Posterior cingulate gyrus (tissue), 11 donors: Measurements from ENCODE around the gene ZNF444.
"Not testable (repeated sequence)": the region's sequence is repeated elsewhere in the genome, so short reads cannot be mapped to it uniquely, and the experiment has no call there.

Source experiments
- DNase-seq, 10 donors: peaks; one replicate each; pipeline versions ENCODE4 v3.0.0 to v3.0.0-alpha.2; 2020 to 2021; ENCODE audit warnings: mixed read lengths in 3 of 10
- intact Hi-C: fragments of 100-400 bp; cut with DNase I; formaldehyde crosslinking; loops from one replicate; pipeline ENCODE4 v1.15.1; 2023

Gene ZNF444

GRCh38 chr19:56163097-56163496, 22.0 kb downstream of the ZNF444 start:
- intact Hi-C loops, result no loop called here
- no peak for DNase-seq

- intact Hi-C loops, result no loop called here
- DNase-seq, result no peak
These were observed 26.0 kb downstream of the ZNF444 start for GRCh38 chr19:56167064-56167578.

- intact Hi-C loops, result loop anchor here (5.0 kb wide), 1 partner anchor 88 kb away; no protein-coding TSS in a partner anchor
- peak in 1 of 10 donors; percentile 30 for DNase-seq
These were observed 29.2 kb downstream of the ZNF444 start for GRCh38 chr19:56170261-56170660.

DNA sequence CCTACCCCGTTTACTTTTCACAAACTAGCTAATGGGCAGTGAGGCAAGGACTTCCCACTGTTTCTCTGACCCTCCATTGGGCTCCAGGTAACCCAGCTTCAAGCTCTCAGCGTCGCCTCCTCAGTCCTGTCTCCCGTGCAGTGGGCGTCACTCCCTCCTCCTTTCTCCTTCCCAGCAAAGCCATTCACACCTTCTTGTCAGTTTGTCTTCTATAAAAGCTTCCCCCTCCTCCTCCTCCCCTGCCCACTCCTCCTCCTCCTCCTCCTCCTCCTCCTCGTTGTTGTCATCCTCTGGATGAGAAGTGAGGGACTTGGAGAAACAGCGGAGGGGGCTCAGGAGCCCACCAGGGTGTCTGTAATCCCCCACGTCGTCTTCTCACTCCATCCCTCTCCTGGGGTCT, 33.0 kb downstream of the ZNF444 start:
- no peak for DNase-seq
- intact Hi-C loops, result loop anchor here (5.0 kb wide), 1 partner anchor 92 kb away; no protein-coding TSS in a partner anchor

GRCh38 chr19:56174550-56174949, 33.5 kb downstream of the ZNF444 start:
- no peak for DNase-seq
- intact Hi-C loops, result loop anchor here (5.0 kb wide), 1 partner anchor 92 kb away; no protein-coding TSS in a partner anchor

DNA sequence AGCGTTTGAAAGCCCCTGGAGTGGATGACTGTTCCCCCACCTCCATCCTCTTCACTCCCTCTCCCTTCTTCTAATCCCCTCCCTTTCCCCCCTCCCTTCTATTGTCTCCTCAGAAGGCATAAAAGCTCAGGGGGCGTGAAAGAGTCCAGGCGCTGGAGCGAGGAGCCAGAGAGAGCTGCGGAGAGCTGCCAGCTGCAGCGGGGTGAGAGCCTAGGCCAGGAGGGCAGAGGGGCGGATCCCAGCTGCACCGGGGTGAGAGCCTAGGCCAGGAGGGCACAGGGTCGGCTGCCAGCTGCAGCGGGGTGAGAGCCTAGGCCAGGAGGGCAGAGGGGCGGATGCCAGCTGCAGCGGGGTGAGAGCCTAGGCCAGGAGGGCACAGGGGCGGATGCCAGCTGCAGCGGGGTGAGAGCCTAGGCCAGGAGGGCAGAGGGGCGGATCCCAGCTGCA, 34.8 kb downstream of the ZNF444 start, which contains the start of gene GALP:
Gene GALP, plus strand, starts transcription at position 148 of the 447 bp plus-strand sequence. CDS start 1,101 bp downstream, outside the sequence.
- DNase-seq, intact Hi-C loops: not testable (repeated sequence)

DNA sequence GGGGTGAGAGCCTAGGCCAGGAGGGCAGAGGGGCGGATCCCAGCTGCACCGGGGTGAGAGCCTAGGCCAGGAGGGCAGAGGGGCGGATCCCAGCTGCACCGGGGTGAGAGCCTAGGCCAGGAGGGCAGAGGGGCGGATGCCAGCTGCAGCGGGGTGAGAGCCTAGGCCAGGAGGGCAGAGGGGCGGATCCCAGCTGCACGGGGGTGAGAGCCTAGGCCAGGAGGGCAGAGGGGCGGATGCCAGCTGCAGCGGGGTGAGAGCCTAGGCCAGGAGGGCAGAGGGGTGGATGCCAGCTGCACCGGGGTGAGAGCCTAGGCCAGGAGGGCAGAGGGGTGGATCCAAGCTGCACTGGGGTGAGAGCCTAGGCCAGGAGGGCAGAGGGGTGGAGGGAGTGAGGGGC, 35.2 kb downstream of the ZNF444 start:
- DNase-seq, intact Hi-C loops: not testable (repeated sequence)

DNA sequence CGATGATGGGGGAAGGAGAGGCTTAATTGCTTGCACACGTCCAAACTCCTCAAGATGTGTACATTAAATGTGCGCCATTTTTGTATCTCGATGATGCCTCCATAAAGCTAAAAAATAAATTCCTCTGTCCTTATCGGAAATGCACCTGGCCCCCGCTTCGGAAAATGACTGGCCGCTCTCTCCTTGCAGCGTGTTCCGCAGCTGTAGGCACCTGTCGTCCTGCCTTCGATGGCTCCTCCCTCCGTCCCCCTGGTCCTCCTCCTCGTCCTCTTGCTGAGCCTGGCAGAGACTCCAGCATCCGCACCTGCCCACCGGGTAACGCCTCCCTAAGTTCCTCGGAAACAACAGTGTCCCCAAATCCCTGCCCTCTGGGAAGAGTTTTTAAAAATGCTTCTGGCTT, 35.8 kb downstream of the ZNF444 start:
- peak in 1 of 10 donors; percentile 46 for DNase-seq
- intact Hi-C loops, result no loop called here

DNA sequence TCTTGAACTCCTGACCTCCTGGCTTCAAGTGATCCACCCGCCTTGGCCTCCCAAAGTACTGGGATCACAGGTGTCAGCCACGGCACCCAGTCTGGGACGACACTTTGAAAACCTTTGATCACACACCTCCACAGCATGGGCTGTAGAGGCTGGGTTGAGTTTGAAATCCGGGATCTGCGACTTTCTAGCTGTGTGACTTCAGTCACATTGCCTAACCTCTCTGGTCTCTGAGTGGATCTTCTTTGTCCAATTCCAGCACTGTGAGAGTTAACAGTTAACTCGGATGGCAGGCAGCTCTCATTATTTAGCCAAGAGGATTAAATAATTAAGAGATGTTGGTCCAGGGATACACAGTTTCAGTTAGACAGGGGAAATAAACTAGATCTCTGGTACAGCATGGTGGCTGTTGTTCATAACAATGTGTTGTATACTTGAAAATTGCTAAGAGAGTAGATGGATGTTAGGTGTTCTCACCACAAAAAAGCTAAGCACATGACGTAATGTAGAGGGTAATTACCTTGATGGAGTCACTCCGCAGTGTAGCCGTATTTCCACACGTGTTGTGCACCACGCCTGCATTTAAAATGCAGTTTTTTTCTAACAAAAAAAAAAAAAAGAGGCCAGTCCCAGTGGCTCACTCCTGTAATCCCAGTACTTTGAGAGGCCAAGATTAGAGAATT, 36.6 kb downstream of the ZNF444 start:
- DNase-seq, result peak in 1 of 10 donors; percentile 9
- intact Hi-C loops, result no loop called here

DNA sequence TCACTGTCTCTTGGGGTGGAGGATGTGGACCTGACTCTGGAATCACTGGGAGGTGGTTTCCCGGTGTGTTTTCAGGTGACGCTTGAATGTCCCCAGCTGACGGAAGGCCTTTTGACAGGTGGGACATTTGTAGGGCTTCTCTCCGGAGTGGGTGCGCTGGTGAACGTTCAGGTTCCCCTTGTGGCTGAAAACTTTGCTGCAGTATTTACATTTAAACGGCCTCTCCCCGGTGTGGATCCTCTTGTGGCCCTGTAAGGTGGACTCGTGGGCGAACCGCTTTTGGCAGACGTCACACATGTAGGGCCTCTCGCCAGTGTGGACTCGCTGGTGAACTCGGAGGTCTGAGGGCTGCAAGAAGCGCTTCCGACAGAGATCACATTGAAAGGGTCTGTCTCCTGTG, 48.7 kb downstream of the ZNF444 start:
- peak in 1 of 10 donors; percentile 14 for DNase-seq
- intact Hi-C loops, result no loop called here

DNA sequence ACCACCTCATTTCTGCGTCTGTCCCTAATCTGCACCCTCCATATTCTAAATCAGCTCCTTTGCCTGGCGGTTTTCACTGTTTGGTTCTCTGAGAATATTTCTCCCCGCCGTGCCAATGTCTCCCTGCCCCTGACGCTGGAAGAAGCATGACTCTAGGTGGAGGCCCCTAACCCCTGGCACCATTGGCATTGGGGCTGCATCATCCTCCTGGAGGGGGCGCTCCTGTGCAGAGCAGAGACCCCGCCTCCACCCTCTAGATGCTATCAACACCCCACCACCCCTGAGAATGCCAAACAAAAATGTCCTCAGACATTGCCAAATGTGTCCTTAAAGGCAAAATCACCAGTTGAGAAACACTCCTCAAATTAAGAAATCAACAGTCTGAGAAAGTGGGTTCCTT, 50.0 kb downstream of the ZNF444 start:
- DNase-seq, result no peak
- intact Hi-C loops, result no loop called here

DNA sequence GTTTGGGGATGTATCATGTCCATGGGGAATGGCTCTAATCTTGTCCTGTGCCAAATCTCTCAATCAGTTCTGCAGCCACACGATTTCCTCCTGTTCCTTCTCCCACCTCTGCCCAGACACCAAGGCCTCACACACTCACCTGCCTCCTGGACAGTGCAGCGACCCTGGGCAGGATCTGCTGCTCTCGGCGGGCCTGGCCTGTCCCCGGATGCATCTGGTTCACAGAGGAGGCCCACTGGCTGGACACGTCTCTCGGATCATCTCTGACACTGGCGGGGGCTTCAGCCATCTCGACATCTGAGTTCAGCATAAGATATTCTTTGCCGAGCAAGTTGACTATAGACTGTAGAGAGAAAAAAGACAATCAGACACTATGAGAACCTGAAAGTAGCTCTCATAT, 50.6 kb downstream of the ZNF444 start:
- DNase-seq, result peak in 1 of 10 donors; percentile 72
- intact Hi-C loops, result no loop called here

DNA sequence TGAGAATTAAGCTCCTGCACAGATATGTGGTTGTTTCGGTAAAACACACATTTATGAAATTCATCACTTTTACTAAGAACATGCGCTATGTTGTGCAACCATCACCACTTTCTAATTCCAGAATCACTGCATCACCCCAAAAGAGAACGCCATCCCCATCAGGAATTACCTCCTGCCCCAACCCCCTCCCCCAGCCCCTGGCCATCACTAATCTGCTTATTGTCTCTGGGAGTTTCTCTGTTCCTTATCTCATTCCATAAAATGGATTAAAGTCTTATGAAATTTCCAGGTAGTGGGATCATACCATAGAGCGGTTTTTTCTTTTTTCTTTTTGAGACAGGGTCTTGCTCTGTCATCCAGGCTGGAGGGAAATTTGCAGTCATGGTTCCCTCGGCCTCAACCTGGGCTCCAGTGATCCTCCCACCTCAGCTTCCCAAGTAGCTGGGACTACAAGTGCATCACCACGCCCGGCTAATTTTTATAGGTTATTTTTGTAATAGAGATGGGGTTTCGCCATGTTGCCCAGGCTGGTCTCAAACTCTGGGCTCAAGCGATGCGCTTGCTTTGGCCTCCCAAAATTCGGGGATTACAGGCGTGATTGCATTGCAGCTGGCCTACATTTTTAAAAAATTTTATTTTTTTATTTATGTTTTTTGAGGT, 53.0 kb downstream of the ZNF444 start:
- intact Hi-C loops, result no loop called here
- peak in 1 of 10 donors; percentile 13 for DNase-seq

- DNase-seq, result peak in 1 of 10 donors; percentile 27
- intact Hi-C loops, result not testable (repeated sequence)
These were observed 56.6 kb downstream of the ZNF444 start, which contains the start of gene ZSCAN5B for GRCh38 chr19:56197646-56198045. TSS of gene ZSCAN5B (minus strand) at chr19:56197783. CDS start at chr19:56193052, 4,731 bp downstream.

DNA sequence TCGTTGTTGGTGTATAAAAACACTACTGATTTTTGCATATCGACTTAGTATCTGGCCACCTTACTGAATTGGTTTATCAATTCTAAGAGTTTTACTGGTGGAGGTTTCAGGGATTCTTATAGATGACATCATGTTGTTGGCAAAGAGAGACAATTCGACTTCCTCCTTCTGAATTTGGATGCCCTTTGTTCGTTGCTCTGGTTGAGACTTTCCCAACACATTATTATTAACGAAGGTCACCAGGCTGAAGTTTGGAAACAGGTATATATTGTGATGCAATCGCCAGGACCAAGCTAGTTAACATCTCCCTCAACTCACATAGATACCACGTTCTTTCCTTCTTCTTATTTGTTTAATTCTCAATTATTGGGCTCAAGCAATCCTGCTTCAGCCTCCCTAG, 58.6 kb downstream of the ZNF444 start:
- intact Hi-C loops, result no loop called here
- DNase-seq, result no peak

DNA sequence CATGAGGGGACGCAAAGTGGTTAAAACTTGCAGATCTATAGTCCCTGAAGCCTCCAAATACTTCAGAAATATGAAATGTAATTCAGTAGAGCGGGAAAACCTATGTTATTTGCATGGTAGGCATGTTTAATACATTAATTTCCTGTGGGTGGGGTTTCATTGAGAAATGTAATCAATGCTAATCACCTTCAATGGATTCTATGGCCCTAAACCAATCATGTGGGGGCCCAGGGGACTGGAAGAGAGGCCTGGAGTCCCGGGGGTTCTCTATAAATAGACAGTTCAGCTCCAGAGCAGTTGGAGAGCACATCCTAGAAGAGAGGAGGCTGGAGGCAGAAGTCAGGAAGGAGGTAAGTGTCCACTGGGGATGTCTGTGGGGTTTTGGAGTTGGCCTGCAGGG, 60.9 kb downstream of the ZNF444 start, which contains the start of gene ZSCAN5C:
Gene ZSCAN5C, plus strand, starts transcription at position 301 of the 400 bp plus-strand sequence. CDS start 3,641 bp downstream, outside the sequence.
- intact Hi-C loops, result no loop called here
- no peak for DNase-seq

DNA sequence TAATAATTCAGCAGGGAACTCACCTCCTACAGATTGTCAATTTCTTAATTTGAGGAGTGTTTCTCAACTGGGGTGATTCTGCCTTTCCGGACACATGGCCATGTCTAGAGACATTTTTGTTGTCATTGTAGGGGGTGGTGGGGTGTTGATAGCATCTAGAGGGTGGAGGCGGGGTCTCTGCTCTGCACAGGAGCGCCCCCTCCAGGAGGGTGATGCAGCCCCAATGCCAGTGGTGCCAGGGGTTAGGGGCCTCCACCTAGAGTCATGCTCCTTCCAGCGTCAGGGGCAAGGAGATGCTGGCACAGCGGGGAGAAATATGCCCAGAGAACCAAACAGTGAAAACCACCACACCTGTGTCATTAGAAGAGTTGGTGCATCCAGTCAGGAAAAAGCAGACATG, 66.5 kb downstream of the ZNF444 start:
- intact Hi-C loops, DNase-seq: not testable (repeated sequence)

GRCh38 chr19:56209091-56209490, 68.0 kb downstream of the ZNF444 start:
- intact Hi-C loops, result no loop called here
- DNase-seq, result no peak

- DNase-seq, intact Hi-C loops: not testable (repeated sequence)
These were observed 68.9 kb downstream of the ZNF444 start for GRCh38 chr19:56210036-56210435.
